Astrocyte of the cerebellum (primary cell): ENCODE results near the gene RAB35.

Experiments used
- DNase-seq: peaks from one replicate; pipeline ENCODE4 v3.0.0-alpha.2; 2011; ENCODE audit warnings: low read depth
- H3K4me3 ChIP-seq: 2 replicates; pipeline ENCODE4 v1.5.1; 2011; ENCODE audit warnings: mild to moderate bottlenecking, low read depth, low read length, moderate library complexity
- CTCF ChIP-seq: IDR thresholded peaks from 2 replicates; pipeline ENCODE4 v1.5.1; 2012; ENCODE audit warnings: low read length, low read depth, moderate library complexity, mild to moderate bottlenecking; ENCODE audit errors: missing control alignments
- in situ Hi-C: cut with HindIII; loops from 2 replicates; pipeline ENCODE4 v1.10.0; 2017; ENCODE audit warnings: low sequenced_read_pairs

RAB35 gene

GRCh38 chr12:120066341-120066740, 50.2 kb downstream of the RAB35 start:
- TF ChIP-seq CTCF, result no peak
- no peak overlapping the region for H3K4me3 ChIP-seq
- no peak for DNase-seq
- in situ Hi-C loops, result no loop called here

- in situ Hi-C loops, result no loop called here
- H3K4me3 ChIP-seq, result no peak overlapping the region
- TF ChIP-seq CTCF, result no peak
- DNase-seq, result no peak
Observed at GRCh38 chr12:120065472-120065871, 51.1 kb downstream of the RAB35 start.

GRCh38 chr12:120064054-120064940, 52.3 kb downstream of the RAB35 start:
- no peak overlapping the region for H3K4me3 ChIP-seq
- no peak for DNase-seq
- in situ Hi-C loops, result no loop called here
- no peak for TF ChIP-seq CTCF

- no peak for TF ChIP-seq CTCF
- DNase-seq, result no peak
- in situ Hi-C loops, result no loop called here
Observed at GRCh38 chr12:120062976-120063579, 53.5 kb downstream of the RAB35 start.

GRCh38 chr12:120061575-120062214, 54.9 kb downstream of the RAB35 start:
- no peak overlapping the region for H3K4me3 ChIP-seq
- no peak for DNase-seq
- in situ Hi-C loops, result no loop called here
- TF ChIP-seq CTCF, result no peak

More at GRCh38 chr12:120062976-120063579, 53.5 kb downstream of the RAB35 start:
- H3K4me3 ChIP-seq, result no peak overlapping the region

GRCh38 chr12:120060717-120061116, 55.8 kb downstream of the RAB35 start:
- no peak overlapping the region for H3K4me3 ChIP-seq

More at GRCh38 chr12:120060717-120061116, 55.8 kb downstream of the RAB35 start:
- no peak for TF ChIP-seq CTCF
- in situ Hi-C loops, result no loop called here
- DNase-seq, result no peak
